Nucleus accumbens (tissue), 56 donors: ENCODE data around the gene ACAD10.
A peak's percentile ranks its signal among the peaks of the same experiment; 100 is the strongest.
"Not testable (repeated sequence)": the region's sequence is repeated elsewhere in the genome, so short reads cannot be mapped to it uniquely, and the experiment has no call there.

ENCODE experiments used
- DNase-seq, 56 donors: peaks; one replicate each; lab custom pipeline; 2025; lab: John Stamatoyannopoulos, UW

Gene ACAD10

DNA sequence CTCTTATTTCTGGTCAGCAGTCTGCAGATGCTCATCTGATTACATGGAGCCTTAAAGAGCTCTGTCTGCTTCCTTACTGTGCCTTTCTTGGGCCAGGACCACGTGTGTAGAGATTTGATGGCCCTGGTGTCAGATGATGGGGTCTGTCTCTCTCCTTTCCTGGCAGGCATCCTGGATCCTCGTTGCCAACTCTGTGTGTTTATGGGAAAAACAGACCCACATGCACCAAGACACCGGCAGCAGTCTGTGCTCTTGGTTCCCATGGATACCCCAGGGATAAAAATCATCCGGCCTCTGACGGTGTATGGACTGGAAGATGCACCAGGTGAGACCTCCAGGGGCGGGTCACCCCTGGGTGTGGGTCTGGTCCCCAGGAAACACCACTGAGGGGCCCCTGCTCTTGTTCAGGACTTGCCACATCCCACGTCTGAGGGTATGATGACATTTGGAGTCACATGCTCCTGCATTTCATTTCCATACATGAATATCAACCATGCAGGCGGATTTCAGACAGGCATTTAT is 62.4 kb downstream of the ACAD10 start:
- peak in 14 of 56 donors; percentile 11 to 42 (median 26) for DNase-seq

DNA sequence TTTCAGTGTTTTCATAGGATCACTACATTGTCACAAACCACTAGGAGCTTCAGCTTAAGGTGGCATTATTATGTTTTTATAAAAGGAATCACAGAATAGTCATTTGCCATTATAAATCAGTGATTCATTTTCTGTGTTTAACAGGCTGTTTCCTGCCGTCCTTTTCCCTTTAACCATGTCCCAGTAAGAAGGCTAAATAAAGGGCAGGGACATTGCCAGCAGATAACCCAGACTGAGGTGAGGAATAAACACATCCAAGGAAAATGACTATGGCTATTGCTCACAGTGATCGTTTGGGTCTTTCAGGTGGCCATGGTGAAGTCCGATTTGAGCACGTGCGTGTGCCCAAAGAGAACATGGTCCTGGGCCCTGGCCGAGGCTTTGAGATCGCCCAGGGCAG is 63.0 kb downstream of the ACAD10 start:
- DNase-seq: no peak

DNA sequence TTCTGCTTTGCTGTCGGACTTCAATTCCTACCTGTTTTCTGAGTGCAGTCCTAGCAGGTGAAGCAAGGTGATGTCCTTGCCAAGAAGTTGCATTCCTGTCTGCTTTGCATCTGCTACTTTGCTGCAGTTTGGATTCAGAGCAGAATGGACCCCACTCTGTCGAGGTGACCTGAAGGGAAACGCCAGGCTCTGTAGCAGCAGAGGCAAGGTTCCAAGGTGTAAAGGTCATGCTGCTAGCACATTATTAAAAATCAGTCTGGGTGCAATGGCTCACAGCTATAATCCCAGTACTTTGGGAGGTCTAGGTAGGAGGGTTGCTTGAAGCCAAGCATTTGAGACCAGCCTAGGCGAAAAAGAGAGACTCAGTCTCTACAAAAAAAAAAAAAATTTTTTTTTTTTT is 63.5 kb downstream of the ACAD10 start:
- DNase-seq: no peak

DNA sequence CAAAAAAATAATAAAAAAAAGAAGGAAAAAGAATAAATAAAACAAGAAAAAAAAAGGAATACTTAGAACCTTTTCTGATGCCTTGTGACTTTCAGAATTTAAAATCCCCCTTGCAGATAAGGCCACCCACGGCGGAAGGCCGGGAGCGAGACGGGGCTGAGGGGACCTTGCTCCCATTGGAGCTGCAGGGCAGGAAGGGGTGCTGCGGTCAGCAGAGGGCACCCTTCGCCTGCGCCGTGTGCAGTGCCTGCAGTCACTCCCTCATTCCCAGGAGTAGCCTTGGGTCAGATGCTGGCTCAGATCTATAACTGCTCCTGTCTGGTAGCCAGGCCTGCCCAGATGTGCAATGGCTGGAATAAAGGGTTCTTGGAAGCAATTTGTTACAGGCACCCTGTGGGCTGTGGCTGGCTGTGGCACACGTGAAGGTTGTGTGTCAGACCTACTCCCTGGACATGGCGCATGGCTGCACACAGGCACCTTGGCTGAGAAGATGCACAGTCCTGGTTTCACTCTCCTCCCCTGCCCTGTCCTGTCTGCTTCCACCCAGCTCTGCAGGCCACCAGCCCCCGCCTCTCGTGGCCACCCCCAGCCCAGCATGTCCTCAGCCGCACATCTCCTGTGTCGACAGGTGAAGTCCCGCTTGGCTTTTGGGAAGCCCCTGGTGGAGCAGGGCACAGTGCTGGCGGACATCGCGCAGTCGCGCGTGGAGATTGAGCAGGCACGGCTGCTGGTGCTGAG is 67.5 kb downstream of the ACAD10 start:
- DNase-seq: peak in 36 of 56 donors; percentile 8 to 70 (median 30)

DNA sequence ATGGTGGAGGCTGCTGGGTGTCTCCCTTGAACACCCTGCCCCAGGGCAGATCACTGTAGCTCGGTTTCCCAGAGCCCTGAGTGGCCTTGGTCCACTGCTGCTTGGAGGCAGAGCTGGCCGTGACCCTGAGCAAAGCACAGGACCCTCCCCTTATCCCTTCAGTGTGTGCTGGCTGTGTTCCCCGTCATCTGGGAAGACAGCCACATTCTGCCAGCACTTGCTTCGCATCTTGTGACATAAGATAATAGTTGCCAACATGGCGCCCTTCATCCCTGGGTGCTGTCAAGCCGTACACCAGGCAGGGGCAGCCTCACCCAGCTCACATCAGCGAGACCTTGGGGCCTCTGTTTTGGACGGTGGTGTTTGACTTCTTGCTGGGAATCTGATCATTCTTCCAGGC is 68.8 kb downstream of the ACAD10 start:
- peak in 21 of 56 donors; percentile 5 to 55 (median 22) for DNase-seq

DNA sequence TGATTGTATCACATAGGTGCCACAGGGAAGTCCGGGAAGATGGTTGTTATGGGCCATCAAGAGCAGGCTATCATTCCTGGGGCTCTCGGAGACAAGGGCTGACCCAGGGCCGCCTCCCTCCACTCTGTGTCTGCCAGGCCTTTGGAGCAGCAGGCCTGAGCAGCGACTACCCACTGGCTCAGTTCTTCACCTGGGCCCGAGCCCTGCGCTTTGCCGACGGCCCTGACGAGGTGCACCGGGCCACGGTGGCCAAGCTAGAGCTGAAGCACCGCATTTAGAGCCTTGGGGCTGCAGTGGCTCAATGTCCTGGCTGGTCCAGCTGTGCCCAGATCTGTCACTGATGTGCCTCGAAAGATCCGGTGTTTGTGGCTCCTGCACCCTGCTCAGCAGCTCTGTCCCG is 70.3 kb downstream of the ACAD10 start:
- DNase-seq: no peak

DNA sequence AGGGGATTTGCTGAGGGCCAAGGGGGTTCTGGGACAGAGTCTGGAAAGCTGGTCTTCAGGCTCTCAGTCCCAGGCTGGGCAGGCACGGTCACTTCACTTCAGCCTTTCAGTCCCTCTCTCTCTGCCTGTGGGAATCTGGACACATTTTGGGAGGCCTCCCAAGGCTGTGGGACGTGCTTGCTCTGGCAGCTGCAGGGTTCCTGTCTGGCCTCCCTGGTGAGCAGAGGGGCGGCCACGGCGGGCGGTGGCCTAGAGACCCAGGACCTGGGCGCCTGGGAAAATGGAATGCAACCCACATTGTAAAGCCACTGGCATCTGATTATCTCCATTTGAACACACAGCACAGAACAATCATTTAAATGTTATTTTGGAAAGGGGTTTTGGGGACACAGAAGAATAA is 70.8 kb downstream of the ACAD10 start:
- peak in 3 of 56 donors; percentile 16 to 19 (median 17) for DNase-seq

DNA sequence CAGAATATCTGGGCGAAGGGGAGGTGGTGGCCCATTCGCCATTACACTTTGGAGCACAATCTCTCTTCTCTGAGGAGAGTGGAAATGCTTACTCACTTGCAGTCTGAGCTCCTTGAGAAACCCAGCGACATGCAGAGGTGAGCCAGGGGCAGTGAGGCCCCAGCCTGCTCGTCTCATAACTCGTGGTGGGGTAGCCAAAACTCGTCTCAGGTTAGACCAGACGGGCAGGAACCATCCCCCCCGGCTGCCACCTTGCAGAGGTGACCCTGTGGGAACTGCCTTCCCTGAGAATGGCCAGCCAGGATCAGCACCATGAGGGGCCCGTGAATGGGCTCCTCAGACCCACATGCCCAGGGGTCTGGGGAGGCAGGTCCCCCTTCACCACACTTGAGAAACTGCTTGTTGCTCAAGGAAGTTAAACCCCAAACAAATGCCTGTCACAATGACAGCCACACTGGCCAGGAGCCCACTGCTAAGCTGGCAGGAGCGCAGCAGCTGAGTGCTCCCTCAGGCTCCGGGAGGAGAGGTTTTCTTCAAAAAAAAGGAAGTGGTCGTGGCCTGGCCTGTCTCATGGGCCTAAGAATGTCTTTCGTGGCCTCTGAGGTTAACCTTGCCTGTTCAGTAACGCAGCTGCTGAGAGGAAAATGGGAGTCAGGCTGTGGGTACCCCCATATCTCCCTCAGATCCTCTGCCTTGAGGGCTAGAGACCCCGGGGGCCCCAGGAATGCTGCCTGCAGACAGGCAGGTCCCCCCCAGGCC is 71.7 kb downstream of the ACAD10 start:
- peak in 34 of 56 donors; percentile 5 to 63 (median 25) for DNase-seq

DNA sequence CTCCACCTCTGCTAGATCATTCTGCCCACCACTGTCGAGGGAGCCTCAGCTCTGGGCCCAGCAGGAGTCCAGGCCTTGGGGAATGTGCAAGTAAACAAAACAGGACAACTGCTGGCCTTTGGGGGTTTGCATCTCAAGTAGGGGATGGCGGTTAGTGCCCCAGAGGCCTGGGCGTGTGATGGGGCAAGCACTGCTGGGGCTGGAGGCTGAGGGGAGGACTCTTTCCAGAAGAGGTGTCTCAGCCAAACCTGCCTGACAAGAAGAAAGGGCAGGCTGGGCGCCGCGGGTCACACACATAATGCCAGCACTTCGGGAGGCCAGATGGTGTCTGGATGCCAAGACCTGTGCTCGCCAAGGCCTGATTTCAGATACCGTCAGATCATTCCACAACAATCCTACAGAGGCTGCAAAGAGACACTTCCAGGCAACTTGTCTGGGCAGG is 72.3 kb downstream of the ACAD10 start:
- peak in 4 of 56 donors; percentile 16 to 45 (median 32) for DNase-seq

DNA sequence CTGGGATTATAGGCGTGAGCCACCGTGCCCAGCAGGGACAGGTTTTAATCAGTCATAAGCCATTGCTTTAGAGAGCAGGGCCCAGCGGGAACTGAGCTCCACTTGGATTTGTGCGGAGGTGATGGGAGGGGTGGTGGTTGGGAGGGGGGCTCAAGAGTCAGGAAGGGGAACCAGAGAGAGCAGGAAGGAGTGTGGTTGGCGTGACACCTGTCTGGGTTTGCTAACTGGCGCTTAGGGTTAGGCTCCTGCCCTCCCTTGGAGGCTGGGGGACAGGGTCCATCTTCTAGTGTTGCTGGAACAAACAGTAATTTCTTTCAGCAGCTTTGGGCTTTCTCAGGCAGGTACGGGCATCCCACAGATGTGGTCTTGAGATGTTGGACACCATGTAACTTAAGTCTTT is 73.4 kb downstream of the ACAD10 start:
- no peak for DNase-seq

DNA sequence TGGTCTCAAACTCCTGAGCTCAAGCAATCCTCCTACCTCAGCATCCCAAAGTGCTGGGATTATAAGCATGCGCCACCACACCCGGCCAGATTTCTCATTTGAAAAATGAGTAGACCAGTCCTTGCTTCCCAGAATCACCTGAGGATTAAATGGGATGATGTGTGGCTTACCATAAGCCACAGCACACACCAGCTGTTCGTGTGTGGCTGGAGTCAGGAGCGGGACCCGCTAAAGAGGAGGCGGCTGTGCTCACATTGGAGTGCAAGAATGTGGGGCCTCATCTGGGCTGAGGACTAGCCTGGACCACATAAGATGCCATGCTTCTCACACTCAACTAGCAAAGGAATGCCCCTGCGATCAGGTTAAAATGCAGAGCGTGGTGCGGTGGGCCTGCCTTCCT is 74.1 kb downstream of the ACAD10 start:
- no peak for DNase-seq

DNA sequence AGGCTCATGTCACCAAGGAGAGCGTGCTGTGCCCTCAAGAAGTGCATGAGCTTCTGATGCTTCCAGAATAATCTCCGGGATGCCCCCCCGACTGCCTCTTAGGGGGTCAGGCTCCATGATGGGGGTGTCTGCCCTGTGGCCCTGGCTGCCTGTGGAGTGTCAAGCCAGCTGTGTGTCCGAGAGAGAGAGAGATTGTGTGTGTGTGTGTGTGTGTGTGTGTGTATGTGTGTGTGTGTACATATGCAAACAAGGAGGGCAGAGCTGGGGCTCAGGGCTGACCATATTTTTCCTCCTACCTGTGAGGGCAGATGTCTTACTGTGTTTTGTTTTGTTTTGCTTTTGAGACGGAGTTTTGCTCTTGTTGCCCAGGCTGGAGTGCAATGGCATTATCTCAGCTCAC is 75.2 kb downstream of the ACAD10 start:
- DNase-seq: no peak

DNA sequence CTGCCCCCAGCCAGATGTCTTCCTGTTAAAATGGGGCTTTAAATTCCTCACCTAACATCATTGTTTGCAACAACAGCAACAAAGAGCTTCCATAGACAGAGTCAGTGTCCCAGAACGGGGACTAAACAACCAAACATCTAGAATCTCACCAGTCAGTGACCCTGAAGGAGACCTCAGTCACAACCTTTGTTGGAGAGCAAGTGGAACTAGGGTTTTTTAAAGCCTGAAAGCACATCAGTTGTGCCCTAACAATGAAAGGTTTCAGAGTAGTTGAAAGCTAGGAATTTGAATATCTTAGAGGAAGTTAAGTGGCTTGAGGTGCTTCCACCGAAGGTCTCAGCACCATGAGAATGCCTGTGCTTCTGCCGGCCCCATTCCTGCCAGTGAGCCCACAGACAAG is 75.9 kb downstream of the ACAD10 start:
- no peak for DNase-seq

DNA sequence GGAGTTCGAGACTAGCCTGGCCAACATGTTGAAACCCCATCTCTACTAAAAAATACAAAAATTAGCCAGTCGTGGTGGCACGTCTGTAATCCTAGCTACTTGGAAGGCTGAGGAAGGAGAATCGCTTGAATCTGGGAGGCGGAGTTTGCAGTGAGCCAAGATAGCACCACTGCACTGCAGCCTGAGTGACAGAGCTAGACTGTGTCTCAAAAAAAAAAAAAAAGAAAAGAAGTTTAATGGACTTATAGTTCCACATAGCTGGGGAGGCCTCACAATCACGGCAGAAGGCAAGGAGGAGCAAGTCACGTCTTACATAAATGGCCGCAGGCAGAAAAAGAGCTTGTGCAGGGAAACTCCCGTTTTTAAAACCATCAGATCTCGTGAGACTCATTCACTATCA is 77.7 kb downstream of the ACAD10 start:
- not testable (repeated sequence) for DNase-seq

DNA sequence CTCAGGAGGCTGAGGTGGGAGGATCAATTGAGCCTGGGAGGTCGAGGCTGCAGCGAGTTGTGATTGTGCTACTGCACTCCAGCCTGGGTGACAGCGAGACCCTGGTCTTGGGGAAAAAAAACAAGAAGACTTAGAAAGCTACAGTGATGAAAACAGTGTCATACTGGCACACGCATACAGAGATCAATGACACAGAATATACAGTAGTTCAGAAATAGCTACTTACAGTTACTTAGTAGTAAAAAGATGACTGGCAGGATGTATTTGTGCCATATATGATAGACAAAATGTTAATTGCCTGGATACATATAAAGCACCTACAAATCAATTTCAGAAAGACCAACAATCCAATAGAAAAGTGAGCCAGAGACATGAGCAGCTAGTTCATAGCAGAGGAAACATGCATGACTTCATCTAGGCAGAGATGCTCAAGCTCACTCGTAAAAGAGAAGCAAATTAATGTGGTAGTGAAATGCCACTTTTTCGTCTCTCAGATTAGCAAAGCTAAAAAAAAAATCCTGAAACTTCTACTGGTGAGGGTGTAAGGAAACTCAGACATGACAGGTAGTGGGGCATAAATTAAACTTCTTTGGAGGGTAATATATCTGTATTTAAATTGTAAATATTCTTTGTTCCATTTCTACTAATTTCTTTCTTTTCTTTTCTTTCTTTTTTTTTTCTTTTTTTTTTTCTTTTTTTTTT is 78.4 kb downstream of the ACAD10 start:
- no peak for DNase-seq

DNA sequence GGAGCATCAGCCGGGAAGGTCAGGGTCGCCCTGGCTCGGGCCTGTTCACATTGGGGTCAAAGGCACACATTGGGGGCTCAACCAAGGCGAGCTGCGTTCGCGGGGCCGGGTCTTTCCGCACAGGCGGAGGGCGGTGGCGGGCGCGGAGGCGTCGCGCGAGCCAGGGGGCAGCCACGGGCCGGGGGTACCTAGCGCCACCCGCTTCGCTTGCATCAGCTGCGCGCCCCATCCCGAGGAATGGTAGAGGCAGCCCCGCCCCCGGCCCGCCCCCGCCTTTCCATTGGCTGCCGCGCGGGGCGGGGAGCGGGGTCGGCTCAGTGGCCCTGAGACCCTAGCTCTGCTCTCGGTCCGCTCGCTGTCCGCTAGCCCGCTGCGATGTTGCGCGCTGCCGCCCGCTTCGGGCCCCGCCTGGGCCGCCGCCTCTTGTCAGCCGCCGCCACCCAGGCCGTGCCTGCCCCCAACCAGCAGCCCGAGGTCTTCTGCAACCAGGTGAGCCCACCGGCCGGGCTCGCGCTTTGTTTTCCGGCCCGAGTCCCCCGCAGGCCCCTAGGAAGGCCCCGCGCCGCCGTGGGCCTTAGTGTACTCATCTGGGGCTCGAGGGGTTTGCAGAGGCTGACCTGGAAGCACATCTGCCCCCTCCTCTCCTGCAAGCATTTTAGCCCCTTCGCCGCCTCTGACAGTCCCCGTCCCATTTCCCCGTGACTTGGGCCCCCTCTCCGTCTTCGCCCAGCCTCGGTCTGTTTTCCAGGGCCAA is 80.9 kb downstream of the ACAD10 start, which contains the start of gene ALDH2:
TSS of gene ALDH2 (plus strand) at position 326 of the 754 bp plus-strand sequence. CDS start at position 376, 50 bp downstream.
- peak in 52 of 56 donors; percentile 22 to 87 (median 66) for DNase-seq

DNA sequence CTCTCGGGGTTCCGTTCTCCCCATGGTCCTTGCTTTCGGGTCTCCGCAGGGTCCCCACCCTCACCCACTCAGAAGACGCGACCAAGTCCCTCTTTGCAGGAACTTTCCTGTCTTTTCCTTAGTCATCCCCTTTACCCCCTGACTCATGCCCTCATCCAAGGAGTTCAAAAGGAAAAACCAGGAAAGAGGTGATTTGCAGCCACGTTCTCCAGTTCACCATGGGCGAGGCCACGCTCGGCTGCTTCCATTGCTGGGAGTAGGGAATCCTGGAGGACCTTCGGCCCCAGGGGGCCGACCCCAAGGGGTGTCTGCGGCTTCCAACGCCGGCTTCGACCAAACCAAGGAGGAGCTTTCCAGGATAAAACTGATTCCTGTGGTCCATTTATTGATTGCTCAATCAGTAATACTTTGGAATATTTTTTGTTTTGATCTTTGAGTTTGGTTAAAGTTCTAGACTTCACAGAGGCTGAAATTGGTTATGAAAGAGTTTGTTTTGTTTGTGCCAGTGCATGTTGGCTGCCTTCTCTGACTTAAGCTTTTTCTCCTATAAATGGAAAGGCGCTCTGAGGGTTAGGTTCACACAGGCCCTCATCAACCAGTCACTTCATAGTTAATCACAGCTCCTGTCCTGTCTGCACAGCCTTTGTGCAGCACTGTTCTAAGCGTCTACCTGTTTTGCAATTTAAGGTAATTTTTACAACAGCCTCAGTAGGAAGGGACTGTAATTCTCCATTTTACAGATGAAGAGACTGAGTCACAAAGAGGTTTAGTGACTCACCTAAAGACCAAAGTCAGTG is 81.7 kb downstream of the ACAD10 start:
- peak in 10 of 56 donors; percentile 9 to 53 (median 32) for DNase-seq

DNA sequence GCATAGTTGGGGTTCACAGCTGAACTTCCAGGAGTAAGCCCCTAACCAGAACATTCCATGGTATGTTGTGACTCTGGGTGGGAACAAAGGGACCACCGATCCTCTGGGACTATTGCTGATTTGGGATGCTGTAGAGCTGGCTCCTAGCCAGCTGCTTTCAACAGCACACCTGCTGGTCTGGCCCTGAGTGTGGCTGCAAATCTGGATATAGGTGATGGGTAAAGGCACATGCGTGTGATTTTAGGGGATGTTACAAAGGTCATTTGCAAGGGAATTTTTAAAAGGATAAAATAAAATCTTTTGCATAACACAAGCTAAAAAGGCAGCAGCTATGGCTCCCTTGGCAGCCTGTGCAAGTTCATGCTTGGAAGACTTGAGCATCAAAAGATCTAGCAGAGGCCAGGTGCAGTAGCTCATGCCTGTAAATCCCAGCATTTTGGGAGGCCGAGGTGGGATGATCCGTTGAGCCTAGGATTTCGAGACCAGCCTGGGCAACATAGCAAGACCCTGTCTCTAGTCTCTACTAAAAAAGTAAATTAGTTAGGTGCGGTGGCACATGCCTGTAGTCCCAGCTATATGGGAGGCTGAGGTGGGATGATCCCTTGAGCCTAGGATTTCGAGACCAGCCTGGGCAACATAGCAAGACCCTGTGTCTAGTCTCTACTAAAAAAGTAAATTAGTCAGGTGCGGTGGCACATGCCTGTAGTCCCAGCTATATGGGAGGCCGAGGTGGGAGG is 82.5 kb downstream of the ACAD10 start:
- no peak for DNase-seq
